HG02943 (cell line): ENCODE data around the gene FOXB1.

Experiments used
- ATAC-seq: cut with Tn5 transposase; IDR thresholded peaks from one replicate; pipeline ENCODE4 v1.9.1; 2021; ENCODE audit warnings: mild to moderate bottlenecking, low read depth, moderate library complexity; ENCODE audit not compliant: unreplicated experiment

Gene FOXB1

DNA sequence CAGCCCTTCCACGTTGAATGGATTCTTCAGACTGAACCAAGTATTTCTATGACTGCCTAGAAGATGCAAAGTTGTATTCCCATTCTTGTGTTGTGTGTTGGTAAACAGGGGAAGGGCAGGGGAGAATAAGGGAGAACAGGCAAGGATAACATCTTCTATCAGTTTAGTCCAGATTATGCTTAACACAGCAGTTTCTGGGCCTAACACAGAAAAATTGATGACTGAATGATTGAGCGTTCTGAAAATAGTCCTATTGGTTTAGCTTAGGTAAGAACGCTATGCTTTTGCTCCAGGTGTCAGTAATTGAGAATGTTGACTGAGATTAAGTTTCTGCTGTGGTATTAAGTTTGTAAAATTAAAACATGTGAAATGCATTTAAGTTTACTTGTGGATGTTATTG is 8.6 kb downstream of the FOXB1 start:
- no peak for ATAC-seq

DNA sequence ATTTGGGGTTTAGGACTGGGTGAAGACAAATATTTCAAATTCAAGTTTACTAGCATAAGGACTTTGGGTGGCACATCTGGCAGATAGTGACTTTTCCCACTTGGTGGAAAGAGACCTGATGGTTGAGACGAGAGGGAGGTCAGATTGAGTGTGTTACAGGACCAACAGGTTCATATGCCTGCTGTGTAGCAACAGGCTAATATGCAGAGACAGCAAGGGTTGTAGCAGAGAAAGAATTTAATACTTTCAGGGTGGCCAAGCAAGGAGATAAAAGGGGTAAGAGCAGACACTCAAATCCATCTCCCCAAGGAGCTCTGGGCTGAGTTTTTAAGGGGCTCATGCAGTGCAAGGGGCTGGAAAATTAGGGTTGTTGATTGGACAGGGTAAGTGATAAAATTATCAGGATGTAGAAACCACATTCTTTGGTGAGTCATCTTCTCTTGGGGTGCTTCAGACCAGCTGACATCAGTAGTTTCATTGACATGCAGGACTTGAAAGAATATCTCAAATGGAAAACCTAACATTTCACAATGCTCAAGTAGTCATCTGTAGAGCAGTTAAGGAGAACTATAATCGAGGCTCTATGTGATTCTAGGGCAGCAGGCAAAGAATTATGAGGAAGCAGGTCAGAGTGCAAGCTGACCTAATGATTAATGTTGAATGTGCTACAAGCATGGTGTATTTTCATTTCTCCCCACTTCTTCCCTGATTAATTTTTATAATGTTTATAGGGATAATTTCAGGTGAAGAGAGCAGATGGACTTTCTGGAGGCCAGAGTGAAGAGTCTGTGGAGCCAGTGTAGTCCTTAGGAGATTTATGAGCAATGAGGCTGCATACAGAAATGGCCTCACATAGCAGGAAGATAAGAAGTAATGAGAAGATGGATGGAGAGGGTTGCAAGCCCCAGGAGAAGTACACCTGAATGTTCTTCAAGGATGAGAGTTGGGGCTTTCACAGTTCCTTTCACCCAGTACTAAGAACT is 13.7 kb downstream of the FOXB1 start:
- no peak for ATAC-seq

DNA sequence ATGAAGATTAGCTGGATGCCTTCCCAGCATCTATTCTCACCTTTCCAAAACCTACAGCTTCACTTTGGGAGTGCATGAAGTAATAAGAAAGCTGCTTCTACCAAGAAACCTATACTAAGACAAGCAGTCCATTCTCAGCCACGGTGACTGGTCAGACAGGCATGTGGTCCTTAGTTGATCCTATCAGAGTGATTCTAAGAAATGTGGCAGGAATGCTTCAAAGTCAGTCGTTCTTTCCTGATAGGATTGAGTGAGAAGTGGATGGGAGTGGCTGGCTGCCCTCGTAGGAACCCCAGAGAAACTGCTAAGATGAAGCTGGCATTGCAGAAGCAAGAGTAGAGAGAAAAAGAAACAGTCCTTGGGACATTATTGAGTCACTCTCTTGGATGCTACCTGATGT is 16.6 kb downstream of the FOXB1 start:
- no peak for ATAC-seq

DNA sequence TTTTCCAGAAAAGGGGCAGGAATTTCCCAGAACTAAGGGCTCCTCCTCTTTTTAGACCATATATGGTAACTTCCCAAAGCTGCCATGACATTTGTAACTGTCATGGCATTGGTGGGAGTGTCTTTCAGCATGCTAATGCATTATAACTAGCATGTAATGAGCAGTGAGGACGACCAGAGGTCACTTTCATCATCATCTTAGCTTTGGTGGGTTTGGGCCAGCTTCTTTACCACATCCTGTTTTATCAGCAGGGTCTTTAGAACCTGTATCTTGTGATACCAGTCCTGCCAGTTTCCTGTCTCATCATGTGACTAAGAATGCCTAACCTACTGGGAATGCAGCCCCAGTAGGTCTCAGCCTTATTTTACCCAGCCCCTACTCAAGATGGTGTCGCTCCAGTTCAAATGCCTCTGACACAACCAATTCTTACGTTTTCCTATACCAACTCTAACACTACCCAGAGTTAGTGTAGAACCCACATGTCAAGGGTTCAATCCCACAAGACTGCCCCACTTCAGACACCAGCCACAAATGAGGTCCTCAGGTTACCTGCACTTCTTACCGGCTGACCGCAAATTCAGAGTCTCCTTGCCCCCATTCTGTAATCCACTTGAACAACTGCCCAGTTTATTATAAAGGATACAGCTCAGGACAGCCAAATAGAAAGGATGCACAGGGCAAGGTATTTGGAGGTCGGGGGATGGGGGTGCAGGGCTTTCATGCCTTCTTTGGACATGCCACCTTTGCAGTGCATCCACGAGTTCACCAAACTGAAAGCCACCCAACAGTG is 17.7 kb downstream of the FOXB1 start:
- no peak for ATAC-seq

DNA sequence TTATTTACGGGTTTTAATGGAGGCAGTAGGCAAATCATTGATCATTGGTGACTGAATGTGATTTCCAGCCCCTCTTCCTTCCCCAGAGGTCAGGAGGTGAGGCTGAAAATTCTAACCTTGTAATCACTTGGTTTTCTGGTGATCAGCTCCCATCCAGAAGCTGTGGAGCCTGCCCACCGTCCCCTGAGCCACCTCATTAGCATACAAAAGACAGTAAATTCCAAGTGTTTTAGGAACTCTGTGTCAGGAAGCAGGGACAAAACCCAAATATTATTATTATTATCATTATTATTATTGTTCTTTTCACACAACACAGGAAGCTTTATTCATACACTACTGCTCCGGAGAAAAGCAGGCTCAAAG is 18.2 kb downstream of the FOXB1 start:
- no peak for ATAC-seq

DNA sequence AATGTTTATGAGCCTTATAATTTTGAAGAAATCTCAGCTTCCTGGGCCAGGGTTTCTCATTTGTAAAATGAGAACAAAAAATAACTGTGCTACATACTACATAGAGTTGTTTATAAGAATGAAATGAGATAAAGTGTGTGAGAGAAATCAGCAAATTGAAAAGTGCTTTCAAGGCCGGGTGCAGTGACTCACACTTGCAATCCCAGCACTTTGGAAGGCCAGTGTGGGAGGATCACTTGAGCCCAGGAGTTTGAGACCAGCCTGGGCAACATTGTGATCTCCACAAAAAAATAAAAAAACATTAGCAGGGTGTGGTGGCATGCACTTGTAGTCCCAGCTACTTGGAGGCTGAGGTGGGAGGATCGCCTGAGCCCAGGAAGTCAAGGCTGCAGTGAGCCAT is 22.4 kb downstream of the FOXB1 start:
- no peak for ATAC-seq

DNA sequence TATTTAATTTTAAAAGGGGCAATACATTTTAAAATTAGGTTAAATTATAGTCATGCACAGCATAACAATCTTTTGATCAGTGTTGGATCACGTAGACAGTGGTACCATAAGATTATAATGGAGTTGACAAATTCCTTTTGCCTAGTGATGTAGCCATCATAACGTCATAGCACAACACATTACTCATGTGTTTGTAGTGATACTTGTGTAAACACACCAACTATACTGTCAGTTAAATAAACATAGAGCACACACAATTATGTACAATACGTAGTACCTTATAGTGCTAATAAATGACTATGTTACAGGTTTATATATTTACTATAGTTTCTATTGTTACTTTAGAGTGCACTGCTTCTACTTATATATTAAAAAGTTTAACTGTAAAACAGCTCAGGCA is 31.2 kb downstream of the FOXB1 start:
- no peak for ATAC-seq

DNA sequence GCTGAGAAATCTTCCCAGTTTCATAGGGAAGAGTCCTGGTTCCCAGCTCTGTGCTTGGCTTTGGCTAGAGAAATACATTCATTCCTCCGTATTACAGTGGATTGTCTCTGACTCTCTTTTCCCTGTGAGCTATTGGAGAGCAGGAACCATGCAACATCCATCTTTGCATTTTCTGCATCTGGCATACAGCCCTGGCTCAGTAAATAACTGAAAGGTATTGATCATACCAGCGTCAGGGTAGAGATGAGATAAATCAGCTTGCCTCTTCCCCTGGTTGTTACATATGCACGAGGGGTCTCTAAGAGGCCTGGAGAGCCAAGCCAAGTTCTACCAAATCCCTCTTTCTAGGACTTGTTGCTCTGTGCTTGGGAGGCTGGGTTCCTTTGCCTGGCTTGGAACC is 35.2 kb downstream of the FOXB1 start:
- ATAC-seq, result no peak

DNA sequence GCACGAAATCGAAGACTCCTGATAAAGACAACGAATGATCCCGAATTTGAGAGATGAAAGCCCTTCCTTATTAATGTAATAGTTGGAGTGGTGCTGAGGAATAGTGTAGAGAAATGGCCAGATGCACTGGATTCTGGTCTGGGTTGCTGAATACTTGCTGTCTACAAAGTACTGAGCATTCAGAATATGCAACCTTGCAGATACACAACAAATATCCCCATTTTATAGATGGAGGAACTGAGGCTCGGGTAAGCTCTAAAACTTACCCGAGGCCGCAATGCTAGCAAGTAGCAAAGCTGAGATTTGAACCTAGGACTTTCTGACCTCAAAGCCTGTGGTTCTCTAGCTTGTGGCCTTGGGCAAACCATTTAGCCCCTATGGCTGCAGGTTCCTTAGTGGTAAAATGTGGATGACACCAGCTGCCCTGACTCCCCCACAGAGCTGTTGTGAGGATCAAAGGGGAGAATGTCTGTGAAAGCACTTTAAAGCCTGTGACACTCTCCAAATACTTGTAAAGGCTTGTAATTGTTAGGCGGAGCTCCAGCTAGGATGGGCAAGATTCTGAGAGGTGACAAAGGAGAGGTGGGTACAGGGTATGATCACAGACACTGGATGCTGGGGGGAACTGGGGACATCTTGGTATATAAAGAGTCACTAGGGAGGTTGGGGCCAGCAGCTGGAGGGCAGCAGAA is 39.8 kb downstream of the FOXB1 start:
- no peak for ATAC-seq

DNA sequence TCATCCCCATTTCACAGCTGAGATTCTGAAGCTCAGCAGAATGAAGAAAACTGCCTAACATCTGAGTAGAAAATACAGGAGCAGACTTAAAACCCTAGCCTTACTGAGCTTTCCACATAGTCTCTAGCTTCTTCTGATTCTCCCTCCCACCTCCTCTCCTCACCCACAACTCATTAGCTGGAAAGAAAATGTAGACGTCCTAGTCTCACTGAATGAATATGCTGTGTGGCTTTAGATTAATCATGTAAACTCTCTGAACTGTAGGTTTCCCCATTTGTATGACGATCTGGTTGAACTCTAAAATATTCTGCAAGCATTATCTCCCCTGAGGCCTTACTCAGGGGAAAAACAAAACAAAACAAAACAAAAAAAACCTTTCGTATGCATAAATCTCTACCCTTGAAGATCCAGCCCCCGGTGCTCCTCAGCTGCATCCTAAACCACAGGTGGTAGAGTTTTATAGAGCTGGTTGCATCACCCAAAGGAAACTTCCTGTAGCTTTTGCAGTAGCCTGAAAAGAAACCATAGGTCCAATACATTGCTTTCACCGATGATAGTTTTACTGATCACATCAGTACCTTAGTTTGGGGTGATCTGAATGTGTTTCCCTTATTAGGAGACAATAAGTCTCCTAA is 40.6 kb downstream of the FOXB1 start:
- ATAC-seq, result no peak

DNA sequence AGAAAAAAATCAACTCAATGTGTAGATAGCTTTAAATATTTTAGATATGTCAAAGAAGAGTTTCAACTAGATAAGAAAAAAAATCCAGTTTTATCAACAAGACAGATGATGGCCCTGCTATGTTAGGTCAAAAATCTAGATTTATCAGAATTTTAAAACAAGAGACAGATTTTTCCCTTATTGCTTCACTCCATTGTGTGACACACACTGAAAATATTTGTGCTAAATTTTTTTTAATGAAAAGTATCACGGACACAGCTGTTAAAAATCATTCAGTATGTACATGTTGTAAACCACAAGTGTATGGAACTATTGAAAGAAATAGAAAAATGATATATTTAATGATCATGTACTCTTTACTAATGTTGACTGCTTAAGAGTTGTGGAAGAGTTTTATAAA is 43.6 kb downstream of the FOXB1 start:
- ATAC-seq, result no peak

DNA sequence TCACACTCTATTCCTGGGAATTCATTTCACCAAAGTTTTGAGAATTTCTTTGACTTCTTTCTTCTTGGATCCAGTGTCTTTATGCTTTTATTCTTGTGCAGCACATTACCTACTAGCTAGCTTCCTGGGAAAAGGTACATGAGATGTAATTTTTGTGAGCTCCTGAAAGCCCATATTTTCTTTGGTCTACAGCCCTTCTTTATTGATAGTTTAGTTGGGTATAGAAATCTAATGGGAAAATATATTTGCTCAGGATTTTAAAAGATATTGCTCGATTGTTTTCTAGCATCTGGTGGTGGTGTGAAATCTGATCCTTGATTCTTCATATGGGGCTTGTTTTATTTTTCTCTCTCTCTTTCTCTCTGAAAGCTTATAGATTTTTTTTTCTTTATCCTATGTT is 45.8 kb downstream of the FOXB1 start:
- no peak for ATAC-seq

DNA sequence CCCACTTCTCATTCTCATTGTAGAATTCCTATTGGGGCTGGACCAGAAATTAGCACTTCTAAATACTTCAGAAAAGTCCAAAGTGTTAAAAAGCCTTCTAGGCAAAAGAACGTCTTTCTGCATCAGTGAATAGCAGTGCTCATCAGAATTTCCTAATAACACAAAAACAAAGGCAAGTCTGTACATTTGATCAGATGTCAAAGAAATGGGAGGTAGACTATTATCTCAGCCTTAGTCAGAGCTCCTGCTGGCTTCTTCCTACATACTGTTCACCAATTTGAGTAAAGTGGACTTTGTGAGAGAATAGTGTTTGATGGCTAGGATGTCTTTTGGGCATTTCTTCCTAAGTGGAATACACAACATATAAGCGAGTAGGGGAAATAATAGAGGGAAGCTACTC is 48.7 kb downstream of the FOXB1 start:
- ATAC-seq, result no peak

DNA sequence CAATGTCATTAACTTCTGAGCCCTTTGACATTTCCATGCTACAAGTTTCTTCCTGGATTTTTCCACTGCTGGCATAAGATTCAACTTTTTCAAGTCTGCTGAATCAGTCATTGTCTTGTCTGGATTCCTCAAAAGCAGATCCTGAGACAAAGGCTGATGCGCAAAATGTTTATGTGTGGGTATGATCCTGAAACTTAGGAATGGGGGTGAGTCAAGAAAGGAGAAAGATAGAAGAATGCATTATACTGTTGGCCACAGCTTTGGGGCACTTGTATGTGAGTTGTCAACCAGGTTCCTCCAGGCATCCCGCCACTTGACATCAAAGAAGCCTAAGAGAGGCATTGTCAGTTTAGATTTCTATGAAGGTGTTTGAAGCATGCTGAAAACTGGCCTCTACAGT is 50.4 kb downstream of the FOXB1 start:
- ATAC-seq, result no peak
